Hippocampal formation (tissue), 2 donors: ENCODE data around the gene CAMKMT.

Experiments
- DNase-seq, 2 donors: peaks; one replicate each; lab custom pipeline; 2025; lab: John Stamatoyannopoulos, UW

CAMKMT gene

GRCh38 chr2:44598330-44599119, 236.8 kb downstream of the CAMKMT start:
- DNase-seq = no peak

DNA sequence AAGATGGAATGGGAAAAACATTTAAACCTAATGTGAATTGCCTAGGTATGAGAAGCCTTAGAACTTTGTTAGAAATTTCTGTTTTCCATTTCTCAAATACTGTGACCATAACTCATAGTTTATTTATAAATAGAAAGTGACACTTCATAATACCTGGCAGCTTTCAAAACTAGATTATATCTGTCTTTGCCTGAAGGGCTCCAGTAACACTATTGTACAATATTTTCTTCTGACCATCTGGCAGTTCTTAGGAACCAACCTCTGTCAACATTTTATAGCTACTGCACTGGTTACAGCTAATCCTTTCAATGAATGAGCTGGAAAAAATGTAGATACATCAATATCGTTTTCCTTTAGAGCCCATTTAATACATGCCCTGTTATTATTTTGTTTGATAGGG, 237.4 kb downstream of the CAMKMT start:
- DNase-seq = no peak

DNA sequence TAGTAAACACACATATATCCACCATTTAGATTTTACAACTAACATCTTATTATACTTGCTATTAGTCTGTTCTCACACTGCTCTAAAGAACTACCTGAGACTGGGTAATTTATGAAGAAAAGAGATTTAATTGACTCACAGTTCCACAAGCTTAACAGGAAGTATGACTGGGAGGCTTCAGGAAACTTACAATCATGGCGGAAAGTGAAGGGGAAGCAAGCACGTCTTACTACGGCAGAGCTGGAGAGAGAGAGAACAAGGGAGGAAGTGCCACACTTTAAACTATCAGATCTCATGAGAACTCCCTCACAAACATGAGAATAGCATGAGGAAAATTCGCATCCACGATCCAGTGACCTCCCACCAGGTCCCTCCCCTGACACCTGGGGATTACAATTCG, 240.7 kb downstream of the CAMKMT start:
- DNase-seq = no peak

GRCh38 chr2:44605511-44605910, 243.8 kb downstream of the CAMKMT start:
- DNase-seq = no peak

- DNase-seq = no peak
Observed at GRCh38 chr2:44612276-44612675, 250.5 kb downstream of the CAMKMT start.

DNA sequence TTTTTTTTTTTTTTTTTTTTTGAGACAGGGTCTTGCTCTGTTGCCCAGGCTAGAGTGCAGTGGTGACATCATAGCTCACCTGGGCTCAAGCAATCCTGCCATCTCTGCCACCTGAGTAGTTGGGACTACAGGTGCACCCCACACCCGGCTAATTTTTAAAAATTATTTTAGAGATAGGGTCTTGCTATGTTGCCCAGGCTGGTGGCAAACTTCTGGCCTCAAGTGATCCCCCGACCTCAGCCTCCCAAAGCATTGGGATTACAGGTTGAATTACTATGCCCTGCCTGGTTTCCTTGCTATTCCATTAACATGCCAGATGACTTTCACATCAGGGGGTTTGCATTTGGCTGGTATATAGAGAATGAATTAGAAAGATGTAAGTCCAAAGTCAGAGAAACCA, 253.2 kb downstream of the CAMKMT start:
- DNase-seq = no peak

GRCh38 chr2:44615950-44616518, 254.3 kb downstream of the CAMKMT start:
- DNase-seq = no peak

GRCh38 chr2:44616667-44617155, 255.0 kb downstream of the CAMKMT start:
- DNase-seq = no peak

DNA sequence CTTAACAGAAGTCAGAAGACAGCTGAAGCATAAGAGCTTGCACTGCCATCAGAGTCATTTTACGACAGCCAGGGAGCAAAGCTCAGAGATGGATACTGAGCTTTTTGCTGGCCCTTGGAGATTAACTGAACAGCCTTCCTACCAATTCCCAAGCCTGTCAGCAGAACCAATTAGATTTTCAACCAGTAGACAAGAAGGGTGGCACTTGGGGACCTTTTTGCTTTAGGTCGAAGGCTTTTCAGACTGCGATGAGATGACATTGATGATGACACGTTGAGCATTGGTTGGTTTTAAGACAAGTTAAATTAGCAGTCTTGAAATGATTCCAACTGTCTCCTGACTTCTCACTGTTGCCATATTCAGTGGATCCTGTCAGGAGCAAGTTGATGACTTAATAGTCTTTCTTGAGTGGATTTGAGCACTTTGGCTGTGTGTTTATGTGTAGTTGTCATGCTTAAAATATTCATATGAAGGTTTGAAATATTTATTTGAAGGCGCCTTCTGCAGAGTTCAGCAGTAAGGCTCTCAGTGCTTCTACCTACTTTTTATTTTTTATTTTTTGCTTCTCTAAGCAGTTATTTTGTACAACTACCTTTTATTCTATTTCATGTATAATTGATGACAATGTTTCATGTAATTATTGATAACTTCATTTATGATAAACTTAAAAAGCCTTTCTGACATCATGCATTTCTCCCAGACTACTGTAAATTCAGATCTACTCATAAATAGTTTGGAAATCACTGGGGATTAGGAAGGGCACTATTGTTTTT, 256.7 kb downstream of the CAMKMT start:
- no peak for DNase-seq

GRCh38 chr2:44620189-44620990, 258.6 kb downstream of the CAMKMT start:
- DNase-seq = no peak

DNA sequence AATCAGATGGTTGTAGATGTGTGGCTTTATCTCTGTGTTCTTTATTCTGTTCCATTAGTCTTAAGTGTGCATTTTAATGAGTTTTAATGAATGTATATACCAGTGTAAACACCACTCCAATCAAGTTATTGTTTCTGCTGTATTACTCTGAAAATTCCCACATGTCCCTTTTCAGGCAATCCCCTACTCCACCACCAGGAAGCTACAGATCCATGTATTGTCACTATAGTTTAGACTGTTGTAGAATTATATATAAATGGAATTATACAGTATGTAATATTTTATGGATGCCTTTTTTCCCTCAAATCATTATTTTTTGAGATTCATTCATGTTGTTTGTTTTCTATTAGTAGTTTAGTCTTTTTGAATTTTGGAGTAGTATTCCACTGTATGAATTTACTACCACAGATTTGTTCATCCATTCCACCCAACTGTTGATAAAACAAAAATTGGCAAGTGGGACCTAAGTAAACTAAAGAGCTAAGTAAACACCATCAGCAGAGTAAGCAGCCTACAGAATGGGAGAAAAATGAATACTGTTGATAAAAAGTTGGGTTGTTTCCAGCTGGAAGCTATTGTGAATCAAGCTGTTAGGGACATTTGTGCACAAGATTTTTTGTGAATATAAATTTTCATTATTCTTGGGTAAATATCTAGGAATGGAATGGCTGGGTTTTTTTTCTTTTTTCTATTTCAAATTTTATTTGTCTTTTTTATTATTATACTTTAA, 262.0 kb downstream of the CAMKMT start:
- no peak for DNase-seq

- no peak for DNase-seq
Observed at GRCh38 chr2:44628297-44628696, 266.6 kb downstream of the CAMKMT start.

GRCh38 chr2:44632931-44633689, 271.4 kb downstream of the CAMKMT start:
- DNase-seq = no peak

DNA sequence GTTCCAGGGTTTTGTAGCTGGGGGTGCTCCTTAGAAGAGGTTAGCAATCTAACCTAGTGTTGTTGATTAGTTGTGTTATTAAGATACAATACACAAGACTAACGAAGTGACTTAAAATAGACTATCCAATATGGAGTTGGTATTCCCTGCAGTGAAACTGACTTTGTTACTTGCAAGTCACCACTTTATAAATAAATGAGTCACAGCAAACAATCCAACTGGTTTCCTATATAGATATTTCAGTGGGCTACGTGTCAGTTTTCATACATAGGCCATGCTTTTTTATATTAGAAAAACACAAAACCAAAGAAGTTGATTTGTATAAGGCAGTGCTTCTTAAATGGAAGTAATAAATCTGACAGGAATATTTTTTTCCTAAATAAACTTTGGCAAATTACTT, 274.0 kb downstream of the CAMKMT start:
- DNase-seq = no peak

DNA sequence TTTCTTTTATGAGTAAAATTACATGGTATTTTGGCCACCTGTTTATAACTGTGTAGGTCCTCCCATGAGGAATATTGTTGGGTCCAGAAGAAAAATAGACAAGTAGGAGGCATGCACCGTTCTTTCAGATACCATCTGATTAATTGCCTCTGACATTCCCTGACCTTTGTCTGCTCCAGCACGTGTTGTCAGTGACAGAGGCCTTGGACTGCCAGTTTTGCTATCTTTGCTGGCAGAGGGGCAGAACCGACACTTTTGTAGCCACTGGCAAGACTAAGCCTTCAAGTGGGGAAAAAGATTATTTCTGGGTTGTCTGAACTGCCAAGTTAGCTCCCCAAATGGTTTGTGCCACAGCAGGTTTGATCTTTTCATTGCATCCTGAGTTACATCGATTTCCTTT, 276.9 kb downstream of the CAMKMT start:
- no peak for DNase-seq

DNA sequence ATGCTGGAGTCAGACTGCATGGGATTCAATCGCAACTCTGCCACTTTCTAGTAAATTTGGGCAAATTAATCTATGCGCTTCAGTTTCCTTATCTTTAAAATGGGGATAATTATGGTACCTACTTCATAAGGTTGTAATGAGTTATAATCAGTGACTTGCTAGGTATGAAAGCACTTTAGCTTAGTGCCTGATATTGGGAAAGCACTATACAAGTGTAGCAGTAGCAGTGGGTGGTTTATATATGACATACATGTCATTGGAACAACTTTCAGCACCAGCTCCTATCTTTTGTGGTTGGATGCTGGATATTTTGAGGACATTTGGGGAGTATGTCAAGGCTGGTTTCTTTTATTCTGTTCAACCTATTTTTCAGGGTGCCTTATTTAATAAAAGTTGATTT, 277.7 kb downstream of the CAMKMT start:
- no peak for DNase-seq

DNA sequence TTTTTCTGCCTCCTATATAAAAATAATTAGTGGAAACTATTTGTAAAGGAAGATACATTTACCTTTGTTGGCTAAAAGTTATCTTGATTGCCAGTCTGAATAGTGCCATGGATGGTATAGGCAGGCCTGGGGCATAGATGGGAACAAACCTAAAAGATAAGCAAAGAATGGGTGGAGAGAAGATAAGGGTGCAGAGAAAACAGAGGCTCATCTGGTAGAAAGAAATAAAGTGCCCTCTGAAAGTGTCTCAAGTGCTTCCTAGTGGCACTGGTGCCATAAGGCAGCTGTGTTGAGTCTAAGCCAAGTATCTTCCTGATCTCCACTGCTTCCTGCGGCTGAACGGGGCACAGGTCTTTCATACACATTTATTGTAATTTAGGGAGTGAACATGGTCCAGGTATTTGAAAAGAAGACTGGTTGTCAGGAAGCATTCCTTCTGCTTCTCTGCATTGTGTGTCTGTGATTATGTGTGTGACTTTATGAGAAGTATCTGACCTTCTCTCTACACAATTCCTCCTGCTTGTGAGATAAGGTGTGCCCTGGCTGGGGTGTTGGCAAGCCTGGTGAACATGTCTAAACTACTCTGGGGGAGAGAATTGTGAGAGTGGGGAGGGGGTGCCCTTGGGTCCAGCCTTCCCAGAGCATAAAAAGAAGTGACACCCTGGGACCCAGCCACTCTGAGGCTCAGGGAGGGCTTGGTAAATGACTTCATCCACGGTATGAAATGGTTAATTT, 280.5 kb downstream of the CAMKMT start:
- DNase-seq = no peak

- DNase-seq = no peak
Observed at GRCh38 chr2:44645937-44646336, 284.2 kb downstream of the CAMKMT start.

- no peak for DNase-seq
Observed at GRCh38 chr2:44649381-44649780, 287.6 kb downstream of the CAMKMT start.

- DNase-seq = no peak
Observed at GRCh38 chr2:44650796-44651195, 289.0 kb downstream of the CAMKMT start.
